ENCODE measurements around the gene TIAM2. TPM values are rescaled to one million over a fixed set of nuclear protein-coding genes. Genes with fewer than 3 reads are reported as not detected.

The TIAM2 gene
- total RNA-seq, 1 donor from 2014 or later: 14.6 TPM

DNA sequence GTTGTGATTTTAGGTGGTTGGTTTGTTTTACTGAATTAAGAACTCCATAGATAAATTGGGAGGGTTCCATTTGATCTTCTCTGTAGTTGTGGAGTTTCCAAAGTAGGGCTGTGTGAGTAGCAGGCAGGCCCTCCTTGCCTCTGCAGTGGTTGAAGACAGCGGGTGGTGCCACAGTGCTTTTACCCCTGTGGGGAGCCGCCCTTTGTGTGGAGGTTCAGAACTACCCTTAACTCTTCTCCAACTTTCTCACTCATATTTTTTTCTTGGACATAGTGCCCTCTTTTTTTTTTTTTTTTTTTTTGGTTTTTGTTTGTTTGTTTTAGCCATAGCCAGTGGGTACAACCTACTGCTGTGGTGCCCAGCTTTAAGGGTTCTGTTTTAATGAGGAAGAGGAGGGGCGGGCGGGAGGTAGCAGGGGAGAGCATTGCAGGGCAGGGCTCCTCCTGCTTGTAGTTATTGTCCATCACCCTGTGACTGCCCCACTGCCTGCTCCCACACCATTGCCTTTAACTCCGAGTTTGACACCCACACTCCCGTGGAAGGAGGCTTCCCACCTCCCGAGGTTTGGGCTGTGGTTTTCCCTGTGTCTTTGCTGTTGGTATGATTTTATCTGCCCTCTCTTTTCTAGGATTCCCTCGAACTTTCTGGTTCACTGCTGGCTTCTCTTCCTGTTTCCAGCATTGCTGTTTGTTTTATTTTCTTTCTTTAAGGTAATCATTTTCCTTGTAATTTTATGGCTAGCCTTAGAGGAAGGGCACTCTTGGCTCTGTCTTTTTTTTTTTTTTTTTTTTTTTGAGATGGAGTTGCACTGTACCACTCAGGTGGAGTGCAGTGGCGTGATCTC is 50.7 kb downstream of the TIAM2 start:
- DNase-seq (ENCODE audit: low spot score) (no peak), ATAC-seq (no peak)
- intact Hi-C loops (cut with DNase I): no loop called here

DNA sequence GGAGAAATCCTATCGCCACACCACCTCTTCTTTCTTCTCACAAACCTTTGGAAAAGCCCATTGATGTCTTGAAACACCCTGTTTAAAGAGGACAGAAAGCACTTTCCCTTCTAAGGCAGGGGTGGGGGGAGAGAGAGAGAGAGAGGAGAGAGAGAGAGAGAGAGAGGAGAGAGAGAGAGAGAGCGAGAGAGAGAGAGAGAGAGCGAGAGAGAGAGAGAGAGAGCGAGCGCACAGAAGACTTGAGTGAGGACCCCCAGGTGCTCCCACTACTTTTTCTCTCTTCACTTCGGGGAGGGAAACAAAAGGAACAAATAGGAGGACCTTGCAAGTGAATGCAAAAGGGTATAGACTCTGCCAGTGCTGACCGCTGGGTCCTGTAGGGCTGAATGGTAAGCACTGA is 52.4 kb downstream of the TIAM2 start:
- DNase-seq (ENCODE audit: low spot score) (no peak), ATAC-seq (no peak)
- intact Hi-C loops (cut with DNase I): no loop called here

DNA sequence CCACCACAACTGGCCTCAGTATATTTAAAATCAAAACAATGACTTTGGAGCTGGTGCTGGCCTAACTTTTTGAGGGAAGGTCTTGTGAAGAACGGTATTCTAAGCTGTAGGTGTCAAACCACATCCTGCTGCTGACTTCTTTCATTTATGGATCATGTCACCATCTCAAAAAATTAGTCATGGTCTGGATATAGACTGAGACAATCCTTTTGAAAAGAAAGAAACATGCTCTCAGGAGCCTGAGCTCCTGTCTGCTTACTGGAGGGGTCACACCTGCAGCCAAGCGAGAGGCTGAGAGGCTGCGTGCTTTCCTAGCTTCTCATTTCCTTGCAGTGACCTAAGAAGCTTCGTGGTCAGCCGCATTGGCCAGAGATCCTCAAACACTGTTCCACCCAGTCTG is 55.2 kb downstream of the TIAM2 start:
- DNase-seq (ENCODE audit: low spot score): no peak
- intact Hi-C loops (cut with DNase I): no loop called here
- no peak for ATAC-seq

DNA sequence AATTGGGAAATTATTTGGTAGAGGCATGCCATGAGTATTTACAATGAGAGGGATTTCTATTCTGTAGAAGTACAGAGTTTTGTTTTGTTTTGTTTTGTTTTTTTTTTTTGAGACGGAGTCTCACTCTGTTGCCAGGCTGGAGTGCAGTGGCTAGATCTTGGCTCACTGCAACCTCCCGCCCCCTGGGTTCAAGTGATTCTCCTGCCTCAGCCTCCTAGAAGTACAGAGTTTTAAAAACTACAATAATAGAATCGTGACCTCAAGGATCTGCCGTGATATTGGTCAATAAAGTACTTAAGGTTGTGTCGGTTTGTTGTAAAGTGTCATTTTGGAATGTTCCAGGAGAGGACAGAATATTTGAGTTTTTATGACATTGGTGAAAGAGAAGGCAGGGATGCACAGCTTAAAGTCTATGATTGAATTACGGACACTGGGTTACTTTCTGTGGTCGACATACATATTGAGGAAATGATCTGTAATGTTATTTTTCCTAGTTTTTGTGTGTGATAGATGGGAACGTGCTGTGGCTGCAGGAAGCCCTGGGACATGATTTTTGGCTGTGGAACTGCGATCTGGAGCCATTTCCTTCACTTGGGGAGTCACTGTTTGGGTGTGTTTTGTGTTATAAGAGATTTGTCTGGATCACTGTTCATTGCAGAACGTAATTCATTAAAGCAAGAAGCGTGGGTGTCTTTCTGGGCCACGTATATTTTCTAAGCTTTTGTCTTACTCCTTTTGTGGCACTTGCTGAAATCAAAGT is 59.6 kb downstream of the TIAM2 start:
- intact Hi-C loops (cut with DNase I): no loop called here
- DNase-seq (ENCODE audit: low spot score) (no peak), ATAC-seq (no peak)

DNA sequence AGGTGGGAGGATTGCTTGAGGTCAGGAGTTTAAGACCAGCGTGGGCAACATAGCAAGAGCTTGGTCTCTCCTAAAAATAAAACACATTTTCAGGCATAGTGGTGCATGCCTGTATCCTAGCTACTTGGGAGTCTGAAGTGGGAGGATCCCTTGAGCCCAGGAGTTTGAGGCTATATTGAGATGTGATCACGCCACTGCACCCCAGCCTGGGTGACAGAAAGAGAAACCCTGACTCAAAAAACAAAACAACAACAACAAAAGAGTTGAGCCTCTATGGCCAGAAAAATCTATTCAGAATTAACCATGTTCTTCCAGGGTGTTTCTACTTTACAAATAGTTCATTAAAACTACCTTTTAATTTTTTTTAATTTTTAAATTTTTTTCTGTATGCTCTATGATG is 60.6 kb downstream of the TIAM2 start:
- intact Hi-C loops (cut with DNase I): no loop called here
- no peak for DNase-seq (ENCODE audit: low spot score)
- no peak for ATAC-seq

DNA sequence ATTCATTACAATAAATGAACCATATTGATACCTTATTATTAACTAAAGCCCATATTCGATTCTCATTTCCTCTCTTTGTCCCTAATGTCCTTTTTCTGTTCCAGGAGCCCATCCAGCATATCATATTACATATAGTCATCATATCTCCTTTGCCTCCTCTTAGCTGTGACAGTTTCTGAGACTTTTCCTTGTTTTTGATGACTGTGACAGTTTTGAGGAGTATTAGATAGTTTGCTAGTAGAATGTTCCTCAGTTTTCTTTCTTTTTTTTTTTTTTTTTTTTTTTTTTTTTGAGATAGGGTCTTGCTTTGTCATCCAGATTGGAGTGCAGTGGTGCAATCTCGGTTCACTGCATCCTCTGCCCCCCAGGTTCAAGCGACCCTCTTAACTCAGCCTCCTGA is 61.6 kb downstream of the TIAM2 start:
- intact Hi-C loops (cut with DNase I): no loop called here
- DNase-seq (ENCODE audit: low spot score) (no peak), ATAC-seq (no peak)

DNA sequence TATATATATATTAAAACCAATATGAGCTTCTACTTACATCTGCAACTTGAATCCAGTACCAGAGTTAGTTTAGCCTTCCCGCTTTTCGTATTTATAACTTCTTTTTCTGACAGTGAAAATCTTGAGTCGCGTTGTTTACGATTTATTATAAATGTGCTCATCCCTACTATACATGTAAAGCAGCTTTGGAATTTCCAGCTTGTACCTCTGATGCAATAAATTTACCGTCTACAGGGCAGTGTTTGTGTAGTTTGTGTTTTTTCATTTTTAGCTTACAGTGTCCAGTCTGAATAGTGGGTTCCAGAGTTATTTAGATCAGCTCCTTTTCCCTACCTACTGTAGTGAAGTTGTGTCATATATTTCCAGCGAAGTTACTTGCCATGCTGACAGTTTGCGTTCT is 66.3 kb downstream of the TIAM2 start:
- no peak for DNase-seq (ENCODE audit: low spot score)
- no peak for ATAC-seq
- intact Hi-C loops (cut with DNase I): no loop called here

DNA sequence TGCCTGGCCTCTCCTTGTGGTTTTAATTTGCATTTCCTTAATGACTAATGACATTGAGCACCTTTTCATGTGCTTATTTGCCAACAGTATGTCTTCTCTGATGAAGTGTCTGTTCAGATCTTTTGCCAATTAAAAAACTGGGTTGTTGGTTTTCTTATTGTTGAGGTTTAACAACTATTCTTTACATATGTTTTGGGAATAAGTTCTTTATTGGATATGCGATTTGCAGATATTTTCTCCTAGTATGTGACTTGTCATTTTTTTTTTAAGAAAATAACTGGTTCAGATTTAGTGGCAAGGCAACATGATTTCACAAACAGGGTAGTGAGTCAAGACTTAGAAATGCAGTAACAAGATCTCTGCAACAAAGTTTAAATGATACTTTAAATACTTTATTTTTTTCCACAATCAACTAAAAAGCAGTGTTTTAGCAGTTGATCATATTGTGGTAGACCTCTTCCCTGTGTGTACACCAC is 67.8 kb downstream of the TIAM2 start:
- ATAC-seq (peak; percentile 61), DNase-seq (ENCODE audit: low spot score) (no peak)
- intact Hi-C loops (cut with DNase I): no loop called here

DNA sequence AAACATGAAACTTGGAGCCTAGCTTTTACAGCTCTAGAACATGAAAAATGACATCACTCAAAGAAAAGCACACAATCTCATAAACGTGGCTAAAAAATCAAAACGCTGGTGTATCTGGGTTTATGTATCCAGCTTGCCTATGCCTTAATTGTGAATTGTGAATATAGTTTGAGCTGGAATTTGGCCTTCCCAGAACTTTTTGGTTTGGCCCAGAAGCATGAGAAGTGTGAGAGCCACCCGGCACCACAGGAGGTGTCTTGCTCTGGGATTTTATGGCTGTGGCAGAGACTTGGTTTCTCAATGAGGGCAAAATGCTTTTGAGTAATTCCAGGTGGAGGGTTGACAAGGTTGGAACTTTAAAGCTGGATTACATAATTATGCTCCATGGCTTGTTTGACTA is 69.2 kb downstream of the TIAM2 start:
- no peak for DNase-seq (ENCODE audit: low spot score)
- intact Hi-C loops (cut with DNase I): no loop called here
- no peak for ATAC-seq

DNA sequence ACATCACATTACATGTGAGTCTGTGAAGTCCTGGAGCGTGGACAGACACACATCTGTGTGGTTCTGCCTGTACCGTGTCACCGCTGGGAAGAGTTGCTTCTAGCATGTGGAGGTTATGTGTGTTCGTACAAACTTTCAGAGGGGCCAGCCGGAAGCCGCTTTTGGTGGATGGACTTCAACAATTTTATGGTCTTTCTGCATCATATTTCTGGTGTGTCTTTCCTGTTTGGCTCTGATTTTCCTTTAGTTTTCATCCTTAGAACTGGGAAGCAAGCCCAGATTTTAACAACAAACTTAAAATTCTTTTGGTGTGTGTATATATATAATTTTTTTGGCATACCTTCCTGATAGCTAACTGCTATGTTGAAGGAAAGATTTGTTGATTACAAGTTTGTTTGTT is 71.2 kb downstream of the TIAM2 start:
- intact Hi-C loops (cut with DNase I): no loop called here
- ATAC-seq: no peak
- DNase-seq (ENCODE audit: low spot score): no peak

DNA sequence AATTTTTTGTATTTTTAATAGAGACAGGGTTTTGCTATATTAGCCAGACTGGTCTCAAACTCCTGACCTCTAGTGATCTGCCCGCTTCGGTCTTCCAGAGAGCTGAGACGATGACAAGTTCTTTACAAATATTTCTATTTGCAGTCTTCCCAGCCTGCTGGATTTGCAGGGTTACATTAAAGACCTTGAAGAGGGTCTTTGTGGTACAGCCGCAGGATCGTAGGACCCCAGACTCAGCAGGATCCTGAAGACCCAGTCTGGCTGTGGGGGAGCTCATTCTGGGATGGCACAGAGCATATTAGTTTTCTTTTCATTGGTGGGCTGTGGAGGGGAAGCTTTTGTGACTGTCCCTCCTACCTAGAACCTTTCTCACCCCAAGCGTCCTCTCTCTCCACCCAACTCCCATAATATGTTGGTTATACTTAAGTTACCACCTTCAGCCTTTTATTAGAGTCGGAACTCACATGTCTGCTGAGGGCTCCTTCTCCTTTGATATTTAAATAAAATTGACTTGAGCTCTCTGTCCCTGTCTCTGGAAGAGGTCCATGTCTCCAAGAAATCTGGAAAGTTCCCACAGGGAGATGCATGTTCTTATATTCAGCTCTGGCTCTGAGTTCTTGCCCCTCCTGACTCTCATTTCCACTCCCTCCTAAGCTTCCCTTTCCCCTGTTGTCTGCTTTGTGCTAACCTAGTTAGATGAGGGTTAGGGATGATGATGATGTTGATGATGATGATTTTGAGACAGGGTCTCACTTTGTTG is 72.0 kb downstream of the TIAM2 start:
- DNase-seq (ENCODE audit: low spot score) (no peak), ATAC-seq (no peak)
- intact Hi-C loops (cut with DNase I): no loop called here

DNA sequence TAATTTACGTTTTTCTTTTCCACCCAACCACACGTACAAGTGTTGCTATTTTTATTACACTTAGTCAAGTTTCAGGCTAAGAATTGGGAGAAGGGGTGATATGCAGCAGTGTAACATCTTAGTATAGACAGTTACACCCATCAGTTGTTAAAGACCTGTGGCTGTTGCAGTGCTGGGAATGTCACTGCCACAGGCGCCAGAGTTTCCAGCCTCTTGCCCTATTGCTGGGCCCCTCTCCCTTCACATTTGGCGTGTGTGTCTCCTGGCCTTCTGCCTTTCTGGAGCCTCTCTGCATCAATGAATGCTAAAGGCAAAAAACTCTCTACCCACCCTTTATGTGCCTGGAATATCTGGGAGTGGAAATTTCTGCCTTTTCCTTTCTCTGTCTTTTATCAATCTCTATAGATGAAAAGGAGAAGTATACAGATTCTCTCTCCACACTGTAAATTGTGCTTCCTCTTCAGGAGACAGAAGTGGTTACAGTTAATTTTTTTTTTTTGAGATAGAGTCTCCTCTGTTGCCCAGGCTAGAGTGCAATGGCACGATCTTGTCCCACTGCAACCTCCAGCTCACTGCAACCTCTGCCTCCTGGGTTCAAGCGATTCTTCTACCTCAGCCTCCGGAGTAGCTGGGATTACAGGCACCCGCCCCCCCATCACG is 73.0 kb downstream of the TIAM2 start:
- DNase-seq (ENCODE audit: low spot score) (no peak), ATAC-seq (no peak)
- intact Hi-C loops (cut with DNase I): no loop called here

DNA sequence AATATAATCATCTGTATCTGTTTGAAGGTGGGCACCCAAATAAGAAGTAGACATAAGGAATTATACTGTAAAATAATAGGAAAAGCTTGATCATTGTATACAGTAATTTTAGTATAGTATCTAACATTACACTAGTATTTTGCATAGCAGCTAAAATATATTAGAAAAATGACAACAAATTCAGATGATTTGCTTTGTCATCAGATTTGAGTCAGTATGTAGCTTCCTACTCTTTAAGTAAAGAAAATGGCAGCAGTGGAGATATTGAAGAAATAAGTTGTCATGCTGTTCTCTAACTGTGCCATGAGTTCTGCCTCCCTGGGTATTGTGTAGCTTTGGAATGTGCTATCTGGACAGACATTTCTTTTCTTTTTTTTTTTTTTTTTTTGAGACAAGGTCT is 74.4 kb downstream of the TIAM2 start:
- no peak for DNase-seq (ENCODE audit: low spot score)
- intact Hi-C loops (cut with DNase I): no loop called here
- ATAC-seq: no peak

DNA sequence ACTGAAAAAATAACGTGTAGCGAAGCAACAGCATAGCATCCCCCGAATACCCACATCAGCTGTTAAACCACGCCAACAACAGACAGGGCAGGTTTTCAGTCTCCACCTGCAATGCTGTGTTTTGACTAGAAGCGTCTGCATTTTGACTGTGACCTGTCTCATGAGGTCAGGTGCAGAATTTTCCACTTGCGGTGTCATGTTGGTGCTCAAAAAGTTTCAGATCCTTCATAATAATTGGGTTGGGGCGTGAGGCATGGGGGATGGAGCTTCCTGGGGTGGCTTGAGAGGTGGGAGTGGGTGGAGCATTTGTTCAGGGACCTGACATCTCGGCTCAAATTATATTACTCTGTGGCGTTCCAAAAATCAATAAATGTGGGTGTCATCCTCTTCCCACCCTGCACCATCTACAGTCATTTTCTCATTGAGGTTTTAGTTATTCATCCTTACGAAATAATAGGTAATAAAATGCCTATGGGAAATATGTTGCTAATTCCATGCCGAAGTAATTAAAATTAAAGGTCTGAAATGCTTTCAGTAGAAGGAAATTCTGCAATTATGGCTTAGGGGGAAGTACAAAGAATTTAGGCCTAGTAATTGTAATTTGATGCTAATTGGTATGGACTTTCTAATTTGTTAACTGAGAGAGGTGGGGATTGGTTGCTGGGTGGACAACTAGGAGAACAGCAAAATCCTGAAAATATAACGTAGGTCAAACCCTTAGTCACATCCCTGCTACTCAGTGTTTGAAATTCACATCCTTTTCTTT is 81.0 kb downstream of the TIAM2 start:
- intact Hi-C loops (cut with DNase I): no loop called here
- ATAC-seq: no peak
- DNase-seq (ENCODE audit: low spot score): no peak

DNA sequence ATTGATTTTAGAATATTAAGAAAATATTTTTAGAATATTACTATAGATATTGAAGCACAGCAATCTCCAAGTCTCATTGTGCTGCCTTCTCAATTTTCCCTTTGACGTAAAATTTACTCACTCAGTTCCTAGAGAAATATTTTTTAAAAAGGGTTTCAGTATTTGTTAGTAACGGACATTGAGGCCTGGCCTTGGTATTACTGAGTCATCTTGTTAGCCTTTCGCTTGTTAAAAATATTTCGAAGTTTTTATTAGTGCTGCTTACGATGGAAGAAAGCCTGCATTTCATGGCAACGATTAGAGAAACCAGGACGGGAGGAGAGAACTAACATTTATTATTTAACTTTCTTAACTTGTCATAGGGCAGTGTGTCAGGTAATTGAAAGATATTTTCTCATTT is 82.2 kb downstream of the TIAM2 start:
- peak; percentile 53 for ATAC-seq
- no peak for DNase-seq (ENCODE audit: low spot score)
- intact Hi-C loops (cut with DNase I): no loop called here

DNA sequence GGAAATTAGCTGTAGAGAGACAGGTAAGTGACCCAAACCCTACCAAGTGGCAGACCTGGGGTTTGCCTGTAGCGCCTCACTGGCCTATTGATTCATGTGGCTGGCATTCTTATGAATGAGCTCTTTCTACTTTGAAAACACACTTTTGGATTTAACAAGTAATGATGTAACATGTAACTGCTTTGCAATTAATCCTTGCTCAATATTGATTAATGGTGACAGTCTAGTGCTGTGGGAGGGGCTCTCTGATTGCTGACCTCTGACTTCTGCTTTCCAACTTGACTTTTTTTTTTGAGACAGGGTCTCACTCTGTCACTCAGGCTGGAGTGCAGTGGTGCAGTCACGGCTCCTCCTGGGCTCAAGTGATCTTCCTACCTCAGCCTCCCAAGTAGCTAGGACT is 82.7 kb downstream of the TIAM2 start:
- peak; percentile 72 for ATAC-seq
- intact Hi-C loops (cut with DNase I): no loop called here
- DNase-seq (ENCODE audit: low spot score): no peak

DNA sequence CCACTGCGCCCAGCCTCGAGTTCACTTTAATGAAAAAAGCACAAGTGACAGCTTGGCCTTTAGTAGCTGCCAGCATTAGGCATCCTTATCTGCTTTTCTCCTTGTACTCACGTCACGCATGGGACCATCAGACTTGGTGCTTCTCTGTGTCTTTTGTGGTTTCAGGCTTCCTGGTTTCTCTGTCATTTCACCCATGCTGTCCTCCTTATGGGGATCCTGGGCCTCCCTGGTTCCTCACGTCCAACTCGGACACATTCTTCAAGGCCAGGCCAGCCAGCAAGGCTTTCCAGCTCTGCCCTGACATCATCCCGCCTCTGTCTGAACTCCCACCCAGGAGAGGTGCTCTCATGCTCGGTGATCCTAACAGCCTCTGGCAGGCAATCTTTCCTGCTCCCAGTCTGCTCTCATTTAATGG is 83.2 kb downstream of the TIAM2 start:
- ATAC-seq (peak; percentile 68), DNase-seq (ENCODE audit: low spot score) (no peak)
- intact Hi-C loops (cut with DNase I): no loop called here

DNA sequence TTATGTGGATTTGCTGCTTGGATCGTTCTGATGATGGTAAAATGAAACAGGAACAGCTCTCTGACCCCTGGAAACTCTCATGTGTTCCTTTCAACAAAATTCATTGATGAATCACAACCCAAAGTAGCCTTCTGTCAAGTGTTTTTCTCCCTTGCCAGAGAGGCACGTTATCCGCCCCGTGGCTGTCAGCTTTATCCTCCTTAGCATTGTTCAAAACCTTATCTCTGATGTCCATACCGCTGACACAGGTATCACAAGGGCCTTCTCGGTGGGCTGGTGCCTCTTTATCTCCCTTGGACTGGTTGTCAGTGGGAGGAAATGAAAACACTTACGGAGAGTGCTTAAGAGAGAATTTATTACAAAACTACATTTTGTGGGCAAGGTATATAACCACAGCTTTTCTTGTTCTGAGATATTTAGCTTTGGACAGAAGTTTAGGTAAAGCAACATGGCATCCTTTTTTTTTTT is 84.9 kb downstream of the TIAM2 start:
- ATAC-seq (no peak), DNase-seq (ENCODE audit: low spot score) (no peak)
- intact Hi-C loops (cut with DNase I): no loop called here
